AG04450 (cell line): ENCODE data around the gene MAPK13. TPM values are rescaled to one million over a fixed set of nuclear protein-coding genes. Genes with fewer than 3 reads are reported as not detected.

Experiments used
- CTCF ChIA-PET: fragments of 300-600, 350-600 bp; formaldehyde crosslinking; extraction: SDS; loops from one replicate; lab custom pipeline; 2022; ENCODE audit warnings: antibody characterized with exemption, inconsistent platforms; lab: Charles Lee
- POLR2A ChIA-PET: fragments of 350-600 bp; formaldehyde crosslinking; extraction: SDS; loops from one replicate; lab custom pipeline; 2021; ENCODE audit warnings: antibody characterized with exemption, inconsistent platforms; lab: Yijun Ruan, JAX
- DNase-seq: peaks from one replicate; pipeline ENCODE4 v3.0.0-alpha.2; 2011; ENCODE audit warnings: low read depth, low spot score
- H3K27ac ChIP-seq: one replicate; pipeline ENCODE4 v1.5.1; 2012; ENCODE audit warnings: low read depth, low read length, control low read depth
- H3K27me3 ChIP-seq: one replicate; pipeline ENCODE4 v1.6.0; 2012; ENCODE audit warnings: low read length; ENCODE audit not compliant: control insufficient read depth, insufficient read depth
- H3K4me3 ChIP-seq: 2 replicates; pipeline ENCODE4 v1.5.1; 2011; ENCODE audit warnings: mild to moderate bottlenecking, low read depth, low read length, control low read depth
- H3K9me3 ChIP-seq: 2 replicates; pipeline ENCODE4 v1.5.1; 2012; ENCODE audit warnings: low read length; ENCODE audit not compliant: control insufficient read depth, insufficient read depth
- CTCF ChIP-seq: IDR thresholded peaks from 2 replicates; pipeline ENCODE4 v1.5.1; 2011; ENCODE audit warnings: low read depth, low read length, control low read depth, inconsistent platforms
- polyA plus RNA-seq: library from polyadenylated mRNA; depleted of rRNA; stranded (reverse); fragments of >200 nt; gene quantifications from 2 replicates; pipeline ENCODE4 v1.2.3, GENCODE V29; 2011

Gene MAPK13
- polyA plus RNA-seq, 1 experiment = 3.8 TPM

GRCh38 chr6:36169023-36170007 is 39.0 kb downstream of the MAPK13 start:
- no peak for TF ChIP-seq CTCF
- no peaks in the 10 kb centered on the region for H3K9me3 ChIP-seq
- H3K4me3 ChIP-seq = no peak overlapping the region
- CTCF ChIA-PET = no interaction called here
- H3K27ac ChIP-seq = no peak overlapping the region
- DNase-seq = no peak
- peaks cover 13% of the 10 kb centered on the region for H3K27me3 ChIP-seq
- POLR2A ChIA-PET = no interaction called here

GRCh38 chr6:36170704-36171103 is 40.4 kb downstream of the MAPK13 start:
- no peak for DNase-seq
- Histone ChIP-seq H3K27me3 (peaks cover 7% of the 10 kb centered on the region), H3K27ac (no peak overlapping the region), H3K4me3 (no peak overlapping the region), H3K9me3 (no peaks in the 10 kb centered on the region)
- TF ChIP-seq CTCF = no peak
- CTCF ChIA-PET = interaction anchor here (0.6 kb wide), 1 partner anchor 10 kb away, joined by 4 read pairs; no protein-coding TSS in a partner anchor
- POLR2A ChIA-PET = no interaction called here

- POLR2A ChIA-PET = no interaction called here
- CTCF ChIA-PET = no interaction called here
- H3K9me3 ChIP-seq = no peaks in the 10 kb centered on the region
- DNase-seq = no peak
- H3K4me3 ChIP-seq = no peak overlapping the region
- TF ChIP-seq CTCF = no peak
- H3K27me3 ChIP-seq = peaks cover 7% of the 10 kb centered on the region
- H3K27ac ChIP-seq = no peak overlapping the region
Observed at GRCh38 chr6:36171573-36171972, 41.3 kb downstream of the MAPK13 start.

GRCh38 chr6:36177166-36177565 is 46.9 kb downstream of the MAPK13 start:
- Histone ChIP-seq H3K27me3 (peaks cover 8% of the 10 kb centered on the region), H3K27ac (no peak overlapping the region), H3K9me3 (peaks cover 4% of the 10 kb centered on the region; the same call in 1 of the 2 replicates), H3K4me3 (no peak overlapping the region)
- ChIA-PET CTCF (no interaction called here), POLR2A (no interaction called here)
- TF ChIP-seq CTCF = no peak
- no peak for DNase-seq

- Histone ChIP-seq H3K27ac (no peak overlapping the region), H3K27me3 (peaks cover 7% of the 10 kb centered on the region), H3K4me3 (no peak overlapping the region), H3K9me3 (peaks cover 4% of the 10 kb centered on the region; the same call in 1 of the 2 replicates)
- ChIA-PET CTCF (no interaction called here), POLR2A (interaction anchor here (0.5 kb wide), 1 partner anchor 108 kb away, joined by 4 read pairs; no protein-coding TSS in a partner anchor)
- TF ChIP-seq CTCF = no peak
- DNase-seq = no peak
Observed at GRCh38 chr6:36178544-36178943, 48.2 kb downstream of the MAPK13 start.
